GM12875 (cell line): ENCODE data around the gene SLC12A1.

ENCODE experiments used
- H3K4me3 ChIP-seq: one replicate; pipeline ENCODE4 v1.5.1; 2011; ENCODE audit warnings: low read depth, low read length, control low read depth
- CTCF ChIP-seq: IDR thresholded peaks from 2 replicates; pipeline ENCODE4 v1.5.1; 2011; ENCODE audit warnings: low read depth, mild to moderate bottlenecking, control low read depth, inconsistent platforms, low read length, moderate library complexity, borderline replicate concordance; ENCODE audit not compliant: insufficient read depth

SLC12A1 gene

GRCh38 chr15:48281674-48282073 is 75.6 kb downstream of the SLC12A1 start:
- H3K4me3 ChIP-seq: no peak overlapping the region
- TF ChIP-seq CTCF: no peak

- TF ChIP-seq CTCF: no peak
Measured at GRCh38 chr15:48282216-48282615, 76.1 kb downstream of the SLC12A1 start.

GRCh38 chr15:48283396-48284145 is 77.5 kb downstream of the SLC12A1 start:
- no peak for TF ChIP-seq CTCF
- no peak overlapping the region for H3K4me3 ChIP-seq

More at GRCh38 chr15:48282216-48282615, 76.1 kb downstream of the SLC12A1 start:
- H3K4me3 ChIP-seq: no peak overlapping the region

GRCh38 chr15:48285329-48286214 is 79.5 kb downstream of the SLC12A1 start:
- TF ChIP-seq CTCF: peak; percentile 51; the same call in 1 of the 2 replicates
- H3K4me3 ChIP-seq: no peak overlapping the region

- H3K4me3 ChIP-seq: no peak overlapping the region
Measured at GRCh38 chr15:48289628-48290027, 83.5 kb downstream of the SLC12A1 start.

GRCh38 chr15:48292458-48292857 is 86.4 kb downstream of the SLC12A1 start:
- H3K4me3 ChIP-seq: no peak overlapping the region
- TF ChIP-seq CTCF: no peak

More at GRCh38 chr15:48289628-48290027, 83.5 kb downstream of the SLC12A1 start:
- TF ChIP-seq CTCF: no peak
